Peyer's patch (tissue), 4 donors: Measurements from ENCODE around the gene KCTD2. TPM values are rescaled to one million over a fixed set of nuclear protein-coding genes. Genes with fewer than 3 reads are reported as not detected.

Experiments
- DNase-seq, 3 donors: peaks; one replicate each; pipeline ENCODE4 v3.0.0-alpha.2; 2017 to 2019
- H3K27ac ChIP-seq, 4 donors: fragments of 200-600 bp; sonication (generic); one replicate each; pipeline ENCODE4 v1.5.1; 2016 to 2019
- H3K27me3 ChIP-seq, 2 donors: fragments of 200-600 bp; sonication (generic); one replicate each; pipeline ENCODE4 v1.5.1; 2019
- H3K36me3 ChIP-seq, 3 donors: fragments of 200-600 bp; sonication (generic); one replicate each; pipeline ENCODE4 v1.5.1; 2016 to 2019
- H3K4me1 ChIP-seq, 4 donors: fragments of 200-600 bp; sonication (generic); one replicate each; pipeline ENCODE4 v1.5.1; 2016 to 2019
- H3K4me3 ChIP-seq, 4 donors: fragments of 200-600 bp; sonication (generic); 1 replicate in 3 of 4; 2 replicates in 1 of 4; pipeline ENCODE4 v1.5.1; 2016 to 2019; ENCODE audit warnings: mild to moderate bottlenecking in 1 of 4
- H3K9me3 ChIP-seq, 4 donors: fragments of 200-600 bp; sonication (generic); one replicate each; pipeline ENCODE4 v1.5.1; 2016 to 2019; ENCODE audit warnings: mild to moderate bottlenecking in 1 of 4
- CTCF ChIP-seq, 6 experiments: fragments of 450-650 bp in 4 of 6; fragments of 200-600 bp in 2 of 6; sonication (generic) in 1 of 6; IDR thresholded peaks; one replicate each; pipeline ENCODE4 v1.5.1; 2017 to 2019; ENCODE audit warnings: antibody characterized with exemption in 6 of 6, mild to moderate bottlenecking in 3 of 6, moderate library complexity in 1 of 6
- POLR2A ChIP-seq, 2 donors: fragments of 450-650 bp; IDR thresholded peaks; one replicate each; pipeline ENCODE4 v1.5.1; 2017; ENCODE audit warnings: antibody characterized with exemption in 2 of 2, mild to moderate bottlenecking in 2 of 2, moderate library complexity in 2 of 2
- total RNA-seq, 4 donors: library from RNA; depleted of rRNA; stranded (reverse); fragments of >200 nt; gene quantifications; one replicate each; pipeline ENCODE4 v1.1.0, GENCODE V29; 2016

The KCTD2 gene
- total RNA-seq, 4 donors from 2014 or later, result 14.9 to 23.5 (median 20.4) TPM

- Histone ChIP-seq H3K36me3 (peaks cover 0 to 54% (median 0%) of the 10 kb centered on the region in 3 donors), H3K4me3 (no peak overlapping the region), H3K27me3 (no peaks in the 10 kb centered on the region), H3K27ac (no peak overlapping the region), H3K9me3 (no peaks in the 10 kb centered on the region), H3K4me1 (peaks cover 0 to 6% (median 0%) of the 10 kb centered on the region in 4 donors)
- DNase-seq, result no peak
- TF ChIP-seq CTCF (IDR thresholded peaks at IDR 0.05) (no peak), POLR2A (IDR thresholded peaks at IDR 0.05) (no peak)
These were observed 16.6 kb downstream of the KCTD2 start for GRCh38 chr17:75063626-75064025.

DNA sequence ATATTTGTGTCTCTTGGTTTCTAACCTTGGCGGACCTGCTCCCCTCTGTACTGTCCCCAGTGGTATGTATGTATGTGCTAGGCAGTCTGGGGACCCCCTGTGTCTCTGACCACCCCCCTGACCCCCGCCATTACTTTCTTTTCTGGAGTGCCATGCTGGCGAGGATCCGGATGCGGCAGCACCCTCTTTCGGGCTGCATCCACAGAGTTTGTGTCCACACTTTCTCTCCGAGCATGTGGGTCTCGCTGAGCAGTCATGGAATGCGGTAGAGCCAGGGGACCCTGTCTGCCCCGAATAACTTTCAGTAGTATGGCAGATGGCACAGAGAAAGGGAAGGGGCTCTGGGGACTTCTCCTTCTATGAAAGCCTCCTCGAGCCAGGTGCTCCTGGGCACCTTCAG is 17.0 kb downstream of the KCTD2 start:
- no peak for TF ChIP-seq POLR2A (IDR thresholded peaks at IDR 0.05)
- no peak for TF ChIP-seq CTCF (IDR thresholded peaks at IDR 0.05)
- Histone ChIP-seq H3K4me3 (no peak overlapping the region), H3K36me3 (peaks cover 0 to 54% (median 0%) of the 10 kb centered on the region in 3 donors)

GRCh38 chr17:75064460-75064859 is 17.4 kb downstream of the KCTD2 start:
- H3K36me3 ChIP-seq, result peaks cover 0 to 51% (median 0%) of the 10 kb centered on the region in 3 donors
- TF ChIP-seq POLR2A (IDR thresholded peaks at IDR 0.05), result no peak
- no peak for TF ChIP-seq CTCF (IDR thresholded peaks at IDR 0.05)
- no peak for DNase-seq

More for the DNA sequence above, 17.0 kb downstream of the KCTD2 start:
- H3K27ac ChIP-seq, result no peak overlapping the region
- no peaks in the 10 kb centered on the region for H3K9me3 ChIP-seq
- peaks cover 0 to 6% (median 0%) of the 10 kb centered on the region in 4 donors for H3K4me1 ChIP-seq
- no peak for DNase-seq
- H3K27me3 ChIP-seq, result no peaks in the 10 kb centered on the region

DNA sequence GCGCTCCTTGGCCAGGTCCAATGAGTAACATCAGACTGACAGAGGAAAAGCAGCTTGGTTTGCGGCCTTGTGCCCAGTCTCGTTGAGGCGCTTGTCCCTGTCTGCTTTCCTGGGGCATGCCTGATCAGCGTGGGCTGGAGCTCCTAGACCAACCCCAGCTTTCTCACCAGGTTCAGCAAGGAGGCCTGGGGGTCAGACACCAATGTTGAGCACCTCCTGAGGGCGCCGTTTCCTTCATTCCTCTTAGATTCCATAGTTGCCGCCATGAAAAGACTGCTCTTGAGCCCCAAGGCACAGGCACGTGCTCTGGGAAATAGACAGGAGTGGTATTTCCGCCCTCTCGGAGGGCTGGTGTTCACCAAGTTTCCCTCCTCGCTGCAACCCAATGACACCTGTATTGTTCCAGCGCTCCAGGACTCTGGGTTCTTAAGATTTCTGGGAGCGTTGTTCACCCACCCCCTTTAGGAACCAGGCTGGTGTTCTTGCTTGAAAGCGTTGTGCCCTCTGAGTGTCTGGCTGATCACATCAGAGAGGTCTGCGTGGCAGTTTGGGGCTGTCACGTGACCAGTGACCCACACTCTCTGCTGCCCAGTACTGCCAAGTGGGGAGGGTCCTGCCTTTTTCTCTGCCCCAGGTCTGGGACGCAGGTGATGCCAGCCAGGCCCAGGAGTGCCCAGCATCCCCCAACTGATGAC is 18.0 kb downstream of the KCTD2 start:
- DNase-seq, result no peak
- Histone ChIP-seq H3K27me3 (no peaks in the 10 kb centered on the region), H3K36me3 (peaks cover 0 to 46% (median 0%) of the 10 kb centered on the region in 3 donors), H3K4me1 (no peaks in the 10 kb centered on the region), H3K27ac (peak overlapping the region in 1 of 4 donors; percentile 27), H3K4me3 (no peak overlapping the region), H3K9me3 (no peaks in the 10 kb centered on the region)
- TF ChIP-seq CTCF (IDR thresholded peaks at IDR 0.05) (no peak), POLR2A (IDR thresholded peaks at IDR 0.05) (no peak)

More at GRCh38 chr17:75064460-75064859, 17.4 kb downstream of the KCTD2 start:
- Histone ChIP-seq H3K4me1 (peaks cover 0 to 4% (median 0%) of the 10 kb centered on the region in 4 donors), H3K27ac (no peak overlapping the region), H3K27me3 (no peaks in the 10 kb centered on the region), H3K9me3 (no peaks in the 10 kb centered on the region), H3K4me3 (no peak overlapping the region)

DNA sequence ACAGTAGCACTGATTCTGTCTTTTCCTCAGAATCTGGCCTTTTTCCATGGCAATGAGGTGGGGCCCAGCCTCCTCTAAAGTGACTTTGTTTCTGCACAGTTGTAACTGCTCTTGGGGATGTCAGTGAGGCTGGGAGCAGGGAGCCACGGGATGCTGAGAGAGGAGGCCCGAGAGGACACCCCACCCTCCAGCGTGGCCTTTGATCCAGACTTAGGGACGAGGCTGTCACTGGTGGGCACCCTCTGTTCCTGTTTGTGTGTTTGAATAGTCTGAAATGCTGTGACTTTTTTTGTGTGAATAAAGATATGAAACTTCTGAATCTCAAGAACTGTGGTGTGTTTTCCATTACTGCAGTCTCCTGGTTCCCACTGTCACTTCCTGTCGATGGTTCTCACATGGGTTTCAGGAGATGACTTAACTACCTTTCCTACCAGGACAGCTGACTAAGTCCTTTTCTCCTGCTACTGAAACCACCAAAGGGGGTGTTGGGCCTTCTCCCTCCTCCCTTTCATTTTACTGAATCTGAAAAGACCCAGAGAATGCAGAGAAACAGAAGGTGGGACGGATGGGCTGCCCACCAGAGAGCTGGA is 18.6 kb downstream of the KCTD2 start:
- no peak for TF ChIP-seq CTCF (IDR thresholded peaks at IDR 0.05)
- no peak for TF ChIP-seq POLR2A (IDR thresholded peaks at IDR 0.05)
- no peaks in the 10 kb centered on the region for H3K9me3 ChIP-seq
- H3K4me3 ChIP-seq, result no peak overlapping the region
- DNase-seq, result no peak
- peaks cover 0 to 43% (median 0%) of the 10 kb centered on the region in 3 donors for H3K36me3 ChIP-seq
- H3K4me1 ChIP-seq, result no peaks in the 10 kb centered on the region
- H3K27me3 ChIP-seq, result no peaks in the 10 kb centered on the region
- peak overlapping the region in 1 of 4 donors; percentile 27 for H3K27ac ChIP-seq
